Measurements from ENCODE around the gene DHRS7.

Gene DHRS7

GRCh38 chr14:60174352-60175254 lies 9.4 kb upstream of the DHRS7 start:
- no peak overlapping the region for H3K27ac ChIP-seq

GRCh38 chr14:60171690-60172089 lies 6.5 kb upstream of the DHRS7 start:
- TF ChIP-seq CTCF (conservative IDR thresholded peaks at IDR 0.05) = no peak
- TF ChIP-seq ZFX (IDR thresholded peaks at IDR 0.05) = no peak
- H3K27ac ChIP-seq = no peak overlapping the region

More at GRCh38 chr14:60174352-60175254, 9.4 kb upstream of the DHRS7 start:
- no peak for TF ChIP-seq ZFX (IDR thresholded peaks at IDR 0.05)
- no peak for TF ChIP-seq CTCF (conservative IDR thresholded peaks at IDR 0.05)

- TF ChIP-seq ZFX (IDR thresholded peaks at IDR 0.05) = no peak
- no peak overlapping the region for H3K27ac ChIP-seq
These were observed 5.8 kb upstream of the DHRS7 start for GRCh38 chr14:60170948-60171347.

GRCh38 chr14:60169722-60170121 lies 4.5 kb upstream of the DHRS7 start:
- TF ChIP-seq ZFX (IDR thresholded peaks at IDR 0.05) = no peak
- no peak for TF ChIP-seq CTCF (conservative IDR thresholded peaks at IDR 0.05)

GRCh38 chr14:60166142-60166541 lies 944 bp upstream of the DHRS7 start:
- H3K27ac ChIP-seq = no peak overlapping the region

More at GRCh38 chr14:60169722-60170121, 4.5 kb upstream of the DHRS7 start:
- H3K27ac ChIP-seq = no peak overlapping the region

GRCh38 chr14:60165547-60165876 lies 314 bp upstream of the DHRS7 start:
- H3K27ac ChIP-seq = peak overlapping the region; percentile 99
- TF ChIP-seq CTCF (conservative IDR thresholded peaks at IDR 0.05) = peak; percentile 63
- no peak for TF ChIP-seq ZFX (IDR thresholded peaks at IDR 0.05)

More at GRCh38 chr14:60166142-60166541, 944 bp upstream of the DHRS7 start:
- TF ChIP-seq CTCF (conservative IDR thresholded peaks at IDR 0.05) = no peak
- no peak for TF ChIP-seq ZFX (IDR thresholded peaks at IDR 0.05)

- peak overlapping the region; percentile 99 for H3K27ac ChIP-seq
These were observed 840 bp downstream of the DHRS7 start for GRCh38 chr14:60164404-60164711.

More at GRCh38 chr14:60164404-60164711, 840 bp downstream of the DHRS7 start:
- no peak for TF ChIP-seq CTCF (conservative IDR thresholded peaks at IDR 0.05)
- no peak for TF ChIP-seq ZFX (IDR thresholded peaks at IDR 0.05)
